B cell (primary cell): ENCODE measurements around the gene C6orf89. TPM values are rescaled to one million over a fixed set of nuclear protein-coding genes. Genes with fewer than 3 reads are reported as not detected.
"Not testable (repeated sequence)": the region's sequence is repeated elsewhere in the genome, so short reads cannot be mapped to it uniquely, and the experiment has no call there.

ENCODE experiments used
- ATAC-seq: fragments of 200-7000 bp; cut with Tn5 transposase; one replicate; pipeline ENCODE4 v1.10.0; 2021; ENCODE audit warnings: low read depth, mild to moderate bottlenecking, moderate number of reproducible peaks, moderate library complexity
- CTCF ChIA-PET: fragments of 350-600 bp; sonication (Branson Sonifier 250); formaldehyde crosslinking; loops from one replicate; lab custom pipeline; 2021; ENCODE audit warnings: antibody characterized with exemption, inconsistent platforms; lab: Charles Lee
- POLR2A ChIA-PET: fragments of 350-600 bp; sonication (Branson Sonifier 250); formaldehyde crosslinking; loops from one replicate; lab custom pipeline; 2021; ENCODE audit warnings: antibody characterized with exemption; lab: Charles Lee
- DNase-seq: peaks from one replicate; pipeline ENCODE4 v3.0.0; 2013
- H2AFZ ChIP-seq: 2 replicates; pipeline ENCODE4 v1.6.1; 2012; ENCODE audit warnings: mild to moderate bottlenecking, low read depth, low read length; ENCODE audit not compliant: insufficient read depth, poor library complexity, severe bottlenecking
- H3K27ac ChIP-seq, 2 donors: 1 replicate in 1 of 2; 2 replicates in 1 of 2; pipeline ENCODE4 v1.5.1; 2012 to 2013; ENCODE audit warnings: low read length in 2 of 2, mild to moderate bottlenecking in 2 of 2, moderate library complexity in 1 of 2
- H3K27me3 ChIP-seq, 4 experiments: fragments of 200-600 bp in 1 of 4; sonication (generic) in 1 of 4; replicated peaks in 1 of 4; 1 replicate in 2 of 4; 2 replicates in 2 of 4; pipeline versions ENCODE4 v1.6.1 to v1.7.0; 2013 to 2016; ENCODE audit warnings: low read length in 3 of 4, mild to moderate bottlenecking in 2 of 4, mixed read lengths in 1 of 4, moderate library complexity in 1 of 4; ENCODE audit not compliant: insufficient read depth in 4 of 4, control insufficient read depth in 3 of 4; ENCODE audit errors: control extremely low read depth in 1 of 4
- H3K36me3 ChIP-seq, 2 experiments: replicated peaks in 1 of 2; 1 replicate in 1 of 2; 2 replicates in 1 of 2; pipeline versions ENCODE4 v1.6.1 to v1.7.1; 2013; ENCODE audit warnings: low read length in 1 of 2; ENCODE audit not compliant: insufficient read depth in 2 of 2, control insufficient read depth in 1 of 2; ENCODE audit errors: control extremely low read depth in 1 of 2, extremely low read depth in 1 of 2
- H3K4me1 ChIP-seq, 2 donors: fragments of 200-600 bp in 1 of 2; sonication (generic) in 1 of 2; 1 replicate in 1 of 2; 2 replicates in 1 of 2; pipeline versions ENCODE4 v1.5.1 to v1.6.1; 2013 to 2017; ENCODE audit warnings: low read length in 2 of 2; ENCODE audit not compliant: control insufficient read depth in 2 of 2, insufficient read depth in 2 of 2
- H3K4me2 ChIP-seq: replicated peaks from 2 replicates; pipeline ENCODE3; 2012; ENCODE audit warnings: mild to moderate bottlenecking, low read depth, low read length; ENCODE audit not compliant: poor library complexity, severe bottlenecking
- H3K4me3 ChIP-seq, 5 experiments: fragments of 200-600 bp in 1 of 5; sonication (generic) in 1 of 5; 1 replicate in 3 of 5; 2 replicates in 2 of 5; pipeline versions ENCODE4 v1.5.1 to v1.7.0; 2011 to 2016; ENCODE audit warnings: low read length in 4 of 5, mild to moderate bottlenecking in 4 of 5, low read depth in 2 of 5, control low read depth in 1 of 5, moderate library complexity in 1 of 5; ENCODE audit not compliant: insufficient read depth in 1 of 5; ENCODE audit errors: control extremely low read depth in 1 of 5, extremely low read depth in 1 of 5
- H3K79me2 ChIP-seq: fragments of 200-600 bp; sonication (generic); one replicate; pipeline ENCODE4 v1.6.0; 2016; ENCODE audit warnings: low read length; ENCODE audit not compliant: control insufficient read depth, insufficient read depth
- H3K9ac ChIP-seq: fragments of 200-600 bp; sonication (generic); 2 replicates; pipeline ENCODE4 v1.6.1; 2017; ENCODE audit warnings: mild to moderate bottlenecking, low read length, moderate library complexity
- H3K9me3 ChIP-seq, 3 donors: one replicate each; pipeline versions ENCODE4 v1.6.1 to v1.7.1; 2013; ENCODE audit warnings: low read length in 2 of 3; ENCODE audit not compliant: control insufficient read depth in 2 of 3, insufficient read depth in 1 of 3; ENCODE audit errors: control extremely low read depth in 1 of 3
- H4K20me1 ChIP-seq: 2 replicates; pipeline ENCODE4 v1.6.0; 2012; ENCODE audit warnings: mild to moderate bottlenecking, low read length; ENCODE audit not compliant: insufficient read depth, control insufficient read depth, poor library complexity, severe bottlenecking
- H3K27ac Mint-ChIP-seq: one replicate; pipeline ENCODE4 v1.8.0; 2021; ENCODE audit warnings: mixed read lengths
- H3K27me3 Mint-ChIP-seq: one replicate; pipeline ENCODE4 v1.8.0; 2021; ENCODE audit warnings: mixed read lengths
- H3K4me1 Mint-ChIP-seq: one replicate; pipeline ENCODE4 v1.8.0; 2021; ENCODE audit warnings: mixed read lengths
- H3K4me3 Mint-ChIP-seq: one replicate; pipeline ENCODE4 v1.8.0; 2021; ENCODE audit warnings: mixed read lengths
- H3K9me3 Mint-ChIP-seq: one replicate; pipeline ENCODE4 v1.8.0; 2022; ENCODE audit warnings: mixed read lengths; ENCODE audit not compliant: insufficient read depth
- EZH2 ChIP-seq: IDR thresholded peaks from 2 replicates; pipeline ENCODE4 v1.6.1; 2012; ENCODE audit warnings: borderline replicate concordance, low read depth, mild to moderate bottlenecking, moderate library complexity, low read length; ENCODE audit not compliant: insufficient read depth, poor library complexity, severe bottlenecking
- WGBS: methylation state at CpG from one replicate; pipeline ENCODE4 v1.1.5; 2013; ENCODE audit warnings: missing lambda C conversion rate; ENCODE audit not compliant: insufficient coverage; 5-methylcytosine and 5-hydroxymethylcytosine counted together
- intact Hi-C: fragments of 100-400 bp; cut with micrococcal nuclease; formaldehyde crosslinking; loops from one replicate; pipeline ENCODE4 v1.10.0; 2022
- polyA plus RNA-seq: library from polyadenylated mRNA; depleted of rRNA; stranded (reverse); fragments of >200 nt; gene quantifications from 2 replicates; pipeline ENCODE4 v1.2.3, GENCODE V29; 2012
- total RNA-seq, 2 donors: library from RNA; stranded (reverse); fragments of 120-200 nt in 1 of 2; gene quantifications; 1 replicate in 1 of 2; 2 replicates in 1 of 2; pipeline versions ENCODE4 v1.2.3 to v1.2.4, GENCODE V29; 2013 to 2022
- TF ChIP-seq, protein P1 (sequence below): fragments of 200-600 bp; IDR thresholded peaks from one replicate; pipeline ENCODE4 v1.8.0; 2022; ENCODE audit warnings: antibody characterized with exemption, mild to moderate bottlenecking

The C6orf89 gene
- total and polyA plus RNA-seq, 2 donors (not counting 1 experiment from before 2014, with no cell fraction given), result 13.0 to 35.3 TPM

DNA sequence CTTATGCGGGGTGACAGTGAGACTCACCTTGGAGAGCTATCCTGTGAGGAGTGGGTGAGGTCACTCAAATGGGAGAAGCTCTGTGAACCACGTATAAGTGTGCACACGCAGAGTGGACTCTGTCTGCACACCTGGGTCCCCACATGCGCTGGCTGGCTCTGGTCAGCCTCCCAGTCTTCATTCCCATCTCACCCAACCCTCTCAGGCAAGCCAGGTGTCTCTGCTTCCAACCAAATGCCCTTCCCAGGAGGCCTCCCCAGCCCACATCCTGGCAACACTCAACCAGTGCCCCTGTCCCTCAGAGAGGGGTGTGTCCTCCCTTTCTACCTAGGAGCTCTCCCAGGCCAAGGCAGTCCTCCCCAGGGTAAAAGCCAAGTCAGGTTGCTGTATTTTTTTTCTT is 60.8 kb downstream of the C6orf89 start:
- H3K4me1 ChIP-seq, result peaks cover 5 to 26% of the 10 kb centered on the region in 2 donors
- Mint-ChIP-seq H3K4me3 (no peak overlapping the region), H3K27me3 (no peaks in the 10 kb centered on the region), H3K27ac (peak overlapping the region; percentile 12), H3K4me1 (peaks cover 38% of the 10 kb centered on the region), H3K9me3 (no peaks in the 10 kb centered on the region)
- no peak overlapping the region for H3K27ac ChIP-seq
- H4K20me1 ChIP-seq, result no peaks in the 10 kb centered on the region
- no peak for DNase-seq
- no peak for TF ChIP-seq EZH2
- TF ChIP-seq, protein P1, sequence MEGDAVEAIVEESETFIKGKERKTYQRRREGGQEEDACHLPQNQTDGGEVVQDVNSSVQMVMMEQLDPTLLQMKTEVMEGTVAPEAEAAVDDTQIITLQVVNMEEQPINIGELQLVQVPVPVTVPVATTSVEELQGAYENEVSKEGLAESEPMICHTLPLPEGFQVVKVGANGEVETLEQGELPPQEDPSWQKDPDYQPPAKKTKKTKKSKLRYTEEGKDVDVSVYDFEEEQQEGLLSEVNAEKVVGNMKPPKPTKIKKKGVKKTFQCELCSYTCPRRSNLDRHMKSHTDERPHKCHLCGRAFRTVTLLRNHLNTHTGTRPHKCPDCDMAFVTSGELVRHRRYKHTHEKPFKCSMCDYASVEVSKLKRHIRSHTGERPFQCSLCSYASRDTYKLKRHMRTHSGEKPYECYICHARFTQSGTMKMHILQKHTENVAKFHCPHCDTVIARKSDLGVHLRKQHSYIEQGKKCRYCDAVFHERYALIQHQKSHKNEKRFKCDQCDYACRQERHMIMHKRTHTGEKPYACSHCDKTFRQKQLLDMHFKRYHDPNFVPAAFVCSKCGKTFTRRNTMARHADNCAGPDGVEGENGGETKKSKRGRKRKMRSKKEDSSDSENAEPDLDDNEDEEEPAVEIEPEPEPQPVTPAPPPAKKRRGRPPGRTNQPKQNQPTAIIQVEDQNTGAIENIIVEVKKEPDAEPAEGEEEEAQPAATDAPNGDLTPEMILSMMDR, result no peak
- CTCF ChIA-PET, result interaction anchor here (1.2 to 1.3 kb wide), 2 partner anchors 57 to 72 kb away, joined by 3 to 4 read pairs; no protein-coding TSS in a partner anchor
- H3K4me3 ChIP-seq, result no peak overlapping the region
- H2AFZ ChIP-seq, result no peak overlapping the region
- no peaks in the 10 kb centered on the region for H3K36me3 ChIP-seq
- no peaks in the 10 kb centered on the region for H3K79me2 ChIP-seq
- H3K9ac ChIP-seq, result no peak overlapping the region
- intact Hi-C loops, result no loop called here
- WGBS, result 90% methylated on average over 4 of the region's 4 CpGs
- no peaks in the 10 kb centered on the region for H3K9me3 ChIP-seq
- H3K27me3 ChIP-seq, result no peaks in the 10 kb centered on the region
- H3K4me2 ChIP-seq, result no peak overlapping the region
- POLR2A ChIA-PET, result no interaction called here
- ATAC-seq, result no peak

DNA sequence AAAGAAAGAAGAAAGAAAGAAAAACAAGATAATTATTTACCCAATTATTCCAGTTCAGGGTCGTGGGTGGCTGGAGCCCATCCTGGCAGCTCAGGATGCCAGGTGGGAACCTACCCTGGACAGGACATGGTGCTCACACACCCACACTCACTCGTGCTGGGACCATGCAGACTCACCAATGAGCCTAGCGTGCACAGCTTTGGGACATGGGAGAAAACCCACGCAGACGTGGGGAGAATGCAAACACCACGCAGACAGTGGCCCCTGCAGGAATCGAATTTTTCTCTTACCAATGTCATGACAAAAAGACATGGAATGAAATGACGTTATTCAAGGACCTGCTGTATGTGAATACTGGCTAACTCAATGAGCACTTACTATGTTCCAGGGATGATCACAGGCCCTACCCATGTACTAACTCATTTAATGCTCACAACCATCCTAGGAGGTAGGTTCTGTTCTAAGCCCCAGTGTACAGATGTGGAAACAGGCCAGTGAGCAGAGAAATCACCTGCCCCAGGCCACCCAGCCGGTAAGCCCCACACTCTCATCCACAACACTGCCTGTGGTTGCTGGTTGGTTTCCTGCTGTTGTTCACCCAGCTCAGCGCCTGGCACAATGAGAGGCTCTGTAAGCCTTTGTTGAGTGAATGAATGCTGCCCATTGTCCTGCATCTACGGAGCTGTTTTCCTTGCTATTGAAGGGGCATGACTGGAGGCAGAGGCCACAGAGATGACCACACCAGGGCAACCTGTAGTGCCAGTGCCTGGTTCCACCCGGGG is 62.0 kb downstream of the C6orf89 start:
- intact Hi-C loops, result no loop called here
- Histone ChIP-seq H3K36me3 (no peaks in the 10 kb centered on the region), H3K4me3 (no peak overlapping the region), H2AFZ (no peak overlapping the region), H4K20me1 (no peaks in the 10 kb centered on the region), H3K27ac (no peak overlapping the region), H3K27me3 (no peaks in the 10 kb centered on the region), H3K9ac (no peak overlapping the region), H3K4me2 (peak overlapping the region; percentile 48), H3K4me1 (peaks cover 5 to 26% of the 10 kb centered on the region in 2 donors), H3K79me2 (no peaks in the 10 kb centered on the region), H3K9me3 (no peaks in the 10 kb centered on the region)
- peak; percentile 90 for ATAC-seq
- 53% methylated on average over 8 of the region's 12 CpGs for WGBS
- no peaks in the 10 kb centered on the region for H3K27me3 Mint-ChIP-seq
- peak overlapping the region; percentile 72 for H3K27ac Mint-ChIP-seq
- H3K4me3 Mint-ChIP-seq, result peak overlapping the region; percentile 37
- peak; percentile 69 for DNase-seq
- H3K9me3 Mint-ChIP-seq, result no peaks in the 10 kb centered on the region
- CTCF ChIA-PET, result interaction anchor here (1.2 kb wide), 1 partner anchor 58 kb away, joined by 3 read pairs; no protein-coding TSS in a partner anchor
- no peak for TF ChIP-seq EZH2
- TF ChIP-seq, protein P1, result no peak
- peaks cover 38% of the 10 kb centered on the region for H3K4me1 Mint-ChIP-seq
- POLR2A ChIA-PET, result interaction anchor here (0.7 kb wide), 1 partner anchor 247 kb away, joined by 3 read pairs; no protein-coding TSS in a partner anchor

DNA sequence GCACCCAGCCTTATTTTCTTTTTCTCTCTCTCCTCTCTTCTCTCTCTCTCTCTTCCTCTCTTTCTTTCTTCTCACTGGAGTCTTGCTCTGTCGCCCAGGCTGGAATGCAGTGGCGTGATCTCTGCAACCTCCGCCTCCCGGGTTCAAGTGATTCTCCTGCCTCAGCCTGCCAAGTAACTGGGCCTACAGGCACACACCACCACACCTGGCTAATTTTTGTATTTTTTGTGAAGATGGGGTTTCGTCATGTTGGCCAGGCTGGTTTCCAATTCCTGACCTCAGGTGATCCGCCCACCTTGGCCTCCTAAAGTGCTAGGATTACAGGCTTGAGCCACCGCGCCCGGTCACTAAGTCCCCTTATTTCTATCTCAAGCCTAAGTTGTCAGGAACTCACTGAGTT is 63.3 kb downstream of the C6orf89 start:
- H3K4me3 ChIP-seq, H3K79me2 ChIP-seq, H3K9me3 Mint-ChIP-seq, H3K9me3 ChIP-seq, CTCF ChIA-PET, H3K27me3 Mint-ChIP-seq, POLR2A ChIA-PET, H3K27ac ChIP-seq, H3K4me2 ChIP-seq, H4K20me1 ChIP-seq, intact Hi-C loops, H3K27me3 ChIP-seq, ATAC-seq, H3K9ac ChIP-seq, H3K4me3 Mint-ChIP-seq, DNase-seq, H2AFZ ChIP-seq, H3K36me3 ChIP-seq: not testable (repeated sequence)
- peaks cover 40% of the 10 kb centered on the region for H3K4me1 Mint-ChIP-seq
- peak overlapping the region; percentile 10 for H3K27ac Mint-ChIP-seq
- peaks cover 13 to 31% of the 10 kb centered on the region in 2 donors for H3K4me1 ChIP-seq
- 92% methylated on average over 2 of the region's 9 CpGs for WGBS
